Esophagus muscularis mucosa (tissue), 3 donors: ENCODE measurements around the gene DAAM1.

Source experiments
- CTCF ChIP-seq, 3 experiments: fragments of 200-600 bp in 2 of 3; fragments of 450-650 bp in 1 of 3; sonication (generic) in 2 of 3; IDR thresholded peaks; one replicate each; pipeline ENCODE4 v1.5.1; 2017 to 2019; ENCODE audit warnings: antibody characterized with exemption in 3 of 3, mild to moderate bottlenecking in 2 of 3, moderate library complexity in 1 of 3
- POLR2A ChIP-seq: fragments of 450-650 bp; IDR thresholded peaks from one replicate; pipeline ENCODE4 v1.6.1; 2017; ENCODE audit warnings: antibody characterized with exemption, moderate library complexity, mild to moderate bottlenecking, low read depth

DNA sequence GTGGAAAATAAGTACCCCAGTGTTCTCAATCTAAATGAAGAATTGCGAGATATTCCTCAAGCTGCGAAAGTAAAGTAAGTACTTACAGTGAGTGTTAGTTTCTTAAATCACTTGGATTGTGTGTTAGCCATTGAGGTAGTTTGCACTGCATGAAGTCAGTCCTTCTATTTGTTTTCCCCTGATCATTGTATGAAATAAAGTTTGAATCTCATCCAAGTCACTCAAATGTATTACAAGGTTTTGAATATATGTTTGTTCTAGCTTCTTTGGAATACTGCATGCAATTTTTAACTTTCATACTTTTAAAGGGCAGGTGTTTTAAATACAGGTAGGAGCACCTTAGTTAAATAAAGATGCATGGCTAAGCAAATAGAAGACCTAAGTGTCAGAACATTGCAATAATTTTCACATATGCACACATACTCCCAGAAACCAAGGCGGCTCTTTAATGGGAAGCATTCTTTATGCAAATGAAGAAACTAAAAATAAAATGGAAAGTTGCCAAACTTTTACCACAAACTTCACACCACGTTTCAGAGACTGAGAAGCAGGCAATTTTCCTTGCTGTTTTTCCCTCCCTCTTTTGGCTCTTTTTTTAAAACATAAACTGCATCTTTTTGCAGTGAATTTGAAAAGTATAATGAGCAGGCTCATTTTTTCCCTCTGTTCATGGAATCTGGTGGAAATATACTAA lies 171.1 kb downstream of the DAAM1 start:
- TF ChIP-seq POLR2A (no peak), CTCF (IDR thresholded peaks at IDR 0.05) (no peak)
